PC-3 (cell line): ENCODE data around the gene FOXE1. TPM values are rescaled to one million over a fixed set of nuclear protein-coding genes. Genes with fewer than 3 reads are reported as not detected.

ENCODE experiments used
- ATAC-seq: fragments of 200-7000 bp; cut with Tn5 transposase; 2 replicates; pipeline ENCODE4 v1.9.1; 2020; ENCODE audit warnings: mild to moderate bottlenecking, moderate library complexity
- BruUV-seq: library from RNA; stranded (reverse); fragments of 400-500 nt; replicated peaks from 2 replicates; lab custom pipeline; 2021; lab: Mats Ljungman, UMichigan
- CTCF ChIA-PET: fragments of 300-600 bp; sonication (Branson Sonifier 250); formaldehyde crosslinking; loops from one replicate; lab custom pipeline; 2022; ENCODE audit warnings: antibody characterized with exemption; lab: Charles Lee
- POLR2A ChIA-PET: fragments of 300-600 bp; sonication (Branson Sonifier 250); formaldehyde crosslinking; loops from one replicate; lab custom pipeline; 2022; ENCODE audit warnings: antibody characterized with exemption; ENCODE audit not compliant: unreplicated experiment; lab: Charles Lee
- DNase-seq: peaks from one replicate; pipeline ENCODE4 v3.0.0-alpha.2; 2015
- H2AFZ ChIP-seq: fragments of 300-600 bp; sonication (generic); 2 replicates; pipeline ENCODE4 v1.6.0; 2016; ENCODE audit warnings: antibody characterized with exemption, low read length
- H3F3A ChIP-seq: fragments of 300-600 bp; sonication (generic); one replicate; pipeline ENCODE4 v1.6.0; 2017; ENCODE audit warnings: antibody characterized with exemption, low read length, control low read depth, mild to moderate bottlenecking; ENCODE audit not compliant: unreplicated experiment
- H3K27ac ChIP-seq: fragments of 300-600 bp; sonication (generic); 2 replicates; pipeline ENCODE4 v1.5.1; 2016; ENCODE audit warnings: mild to moderate bottlenecking, low read length
- H3K27me3 ChIP-seq: fragments of 300-600 bp; sonication (generic); 2 replicates; pipeline ENCODE4 v1.6.1; 2016; ENCODE audit warnings: low read length, mixed read lengths
- H3K36me3 ChIP-seq: fragments of 300-600 bp; sonication (generic); 2 replicates; pipeline ENCODE4 v1.6.1; 2016; ENCODE audit warnings: low read depth, mixed run types, low read length, mixed read lengths
- H3K4me1 ChIP-seq: fragments of 300-600 bp; sonication (generic); 2 replicates; pipeline ENCODE4 v1.5.1; 2016; ENCODE audit warnings: low read length; ENCODE audit not compliant: insufficient read depth
- H3K4me2 ChIP-seq: fragments of 300-600 bp; sonication (generic); 2 replicates; pipeline ENCODE4 v1.6.0; 2016; ENCODE audit warnings: low read length
- H3K4me3 ChIP-seq: fragments of 300-600 bp; sonication (generic); 2 replicates; pipeline ENCODE4 v1.5.1; 2016; ENCODE audit warnings: mild to moderate bottlenecking, low read length, mixed read lengths
- H3K79me2 ChIP-seq: fragments of 300-600 bp; sonication (generic); 2 replicates; pipeline ENCODE4 v1.6.1; 2017; ENCODE audit warnings: low read length, mixed read lengths
- H3K9ac ChIP-seq: fragments of 300-600 bp; sonication (generic); 2 replicates; pipeline ENCODE4 v1.6.0; 2016; ENCODE audit warnings: mild to moderate bottlenecking, low read length
- H3K9me2 ChIP-seq: fragments of 300-600 bp; sonication (generic); replicated peaks from 2 replicates; pipeline ENCODE4 v1.6.1; 2016; ENCODE audit warnings: mixed run types, low read length, mixed read lengths
- H3K9me3 ChIP-seq: fragments of 300-600 bp; sonication (generic); 2 replicates; pipeline ENCODE4 v1.6.1; 2016; ENCODE audit warnings: low read length, mixed read lengths
- H4K20me1 ChIP-seq: fragments of 300-600 bp; sonication (generic); 2 replicates; pipeline ENCODE4 v1.6.1; 2016; ENCODE audit warnings: low read length, mixed read lengths
- CTCF ChIP-seq: fragments of 300-600 bp; sonication (generic); conservative IDR thresholded peaks from 2 replicates; pipeline ENCODE4 v1.5.1; 2017; ENCODE audit warnings: antibody characterized with exemption, low read depth, mild to moderate bottlenecking, low read length
- EZH2 ChIP-seq: fragments of 300-600 bp; sonication (generic); IDR thresholded peaks from one replicate; pipeline ENCODE4 v1.6.1; 2017; ENCODE audit warnings: antibody characterized with exemption, mild to moderate bottlenecking, low read length; ENCODE audit not compliant: unreplicated experiment
- EZH2phosphoT487 ChIP-seq: fragments of 300-600 bp; sonication (generic); IDR thresholded peaks from 2 replicates; pipeline ENCODE4 v1.6.1; 2018; ENCODE audit warnings: mild to moderate bottlenecking, antibody characterized with exemption, low read length, borderline replicate concordance
- intact Hi-C: fragments of 100-400 bp; cut with micrococcal nuclease; formaldehyde crosslinking; loops from 2 replicates; pipeline ENCODE4 v1.9.0; 2023
- total RNA-seq: library from RNA; depleted of rRNA; stranded (reverse); fragments of >200 nt; gene quantifications from 2 replicates; pipeline ENCODE4 v1.2.3, GENCODE V29; 2014

Gene FOXE1
- total RNA-seq, 1 experiment from 2014 or later = not detected

GRCh38 chr9:97807681-97808080, 45.3 kb upstream of the FOXE1 start:
- no peaks in the 10 kb centered on the region for H3K27me3 ChIP-seq
- H3K4me2 ChIP-seq = no peak overlapping the region
- H3F3A ChIP-seq = no peaks in the 10 kb centered on the region
- intact Hi-C loops = no loop called here
- ChIA-PET POLR2A (no interaction called here), CTCF (no interaction called here)
- H2AFZ ChIP-seq = no peak overlapping the region
- no peak for ATAC-seq
- no peaks in the 10 kb centered on the region for H3K79me2 ChIP-seq
- no peaks in the 10 kb centered on the region for H3K36me3 ChIP-seq
- no peaks in the 10 kb centered on the region for H3K9me3 ChIP-seq
- no peak overlapping the region for H3K4me3 ChIP-seq
- BruUV-seq = no TSS peak
- TF ChIP-seq EZH2phosphoT487 = no peak
- no peak for TF ChIP-seq EZH2
- TF ChIP-seq CTCF = no peak
- H3K9ac ChIP-seq = no peak overlapping the region
- H3K4me1 ChIP-seq = peaks cover 9% of the 10 kb centered on the region
- peak; percentile 40 for DNase-seq
- H3K27ac ChIP-seq = no peak overlapping the region
- no peaks in the 10 kb centered on the region for H4K20me1 ChIP-seq
- no peaks in the 10 kb centered on the region for H3K9me2 ChIP-seq

GRCh38 chr9:97808415-97808814, 44.6 kb upstream of the FOXE1 start:
- H3K4me1 ChIP-seq = peaks cover 5% of the 10 kb centered on the region; the same call in 1 of the 2 replicates
- H3F3A ChIP-seq = no peaks in the 10 kb centered on the region
- ATAC-seq (no peak), DNase-seq (no peak)
- TF ChIP-seq CTCF (no peak), EZH2phosphoT487 (no peak), EZH2 (no peak)
- H3K36me3 ChIP-seq = no peaks in the 10 kb centered on the region
- no peaks in the 10 kb centered on the region for H3K9me3 ChIP-seq
- no peak overlapping the region for H3K27ac ChIP-seq
- H2AFZ ChIP-seq = no peak overlapping the region
- H3K4me3 ChIP-seq = no peak overlapping the region
- intact Hi-C loops = no loop called here
- H3K79me2 ChIP-seq = no peaks in the 10 kb centered on the region
- no peaks in the 10 kb centered on the region for H4K20me1 ChIP-seq
- H3K9ac ChIP-seq = no peak overlapping the region
- H3K4me2 ChIP-seq = no peak overlapping the region
- no peaks in the 10 kb centered on the region for H3K9me2 ChIP-seq
- ChIA-PET CTCF (no interaction called here), POLR2A (no interaction called here)
- no peaks in the 10 kb centered on the region for H3K27me3 ChIP-seq
- BruUV-seq = no TSS peak

GRCh38 chr9:97808972-97809371, 44.1 kb upstream of the FOXE1 start:
- Histone ChIP-seq H3K9me3 (no peaks in the 10 kb centered on the region), H3K9ac (no peak overlapping the region), H3K9me2 (no peaks in the 10 kb centered on the region), H3K79me2 (no peaks in the 10 kb centered on the region), H3K4me3 (no peak overlapping the region), H3K4me1 (peaks cover 2% of the 10 kb centered on the region; the same call in 1 of the 2 replicates), H2AFZ (no peak overlapping the region), H3K36me3 (no peaks in the 10 kb centered on the region), H3K4me2 (no peak overlapping the region), H4K20me1 (no peaks in the 10 kb centered on the region), H3K27me3 (no peaks in the 10 kb centered on the region), H3F3A (no peaks in the 10 kb centered on the region), H3K27ac (no peak overlapping the region)
- no TSS peak for BruUV-seq
- POLR2A ChIA-PET = no interaction called here
- CTCF ChIA-PET = no interaction called here
- no peak for ATAC-seq
- no peak for DNase-seq
- no peak for TF ChIP-seq EZH2phosphoT487
- no peak for TF ChIP-seq EZH2
- no peak for TF ChIP-seq CTCF
- intact Hi-C loops = no loop called here
